SU-DHL-6 (cell line): Measurements from ENCODE around the gene ERGIC2.

Experiments used
- CTCF ChIP-seq: fragments of 200-600 bp; sonication (generic); IDR thresholded peaks from one replicate; pipeline ENCODE4 v1.5.1; 2017; ENCODE audit warnings: antibody characterized with exemption, mild to moderate bottlenecking, low read length, moderate library complexity; ENCODE audit not compliant: insufficient read depth, poor library complexity, severe bottlenecking
- EZH2phosphoT487 ChIP-seq: fragments of 200-600 bp; sonication (generic), shearing (Covaris generic); conservative IDR thresholded peaks from 2 replicates; pipeline ENCODE4 v1.6.1; 2018; ENCODE audit warnings: mild to moderate bottlenecking, antibody characterized with exemption, low read length, moderate library complexity, mixed read lengths

DNA sequence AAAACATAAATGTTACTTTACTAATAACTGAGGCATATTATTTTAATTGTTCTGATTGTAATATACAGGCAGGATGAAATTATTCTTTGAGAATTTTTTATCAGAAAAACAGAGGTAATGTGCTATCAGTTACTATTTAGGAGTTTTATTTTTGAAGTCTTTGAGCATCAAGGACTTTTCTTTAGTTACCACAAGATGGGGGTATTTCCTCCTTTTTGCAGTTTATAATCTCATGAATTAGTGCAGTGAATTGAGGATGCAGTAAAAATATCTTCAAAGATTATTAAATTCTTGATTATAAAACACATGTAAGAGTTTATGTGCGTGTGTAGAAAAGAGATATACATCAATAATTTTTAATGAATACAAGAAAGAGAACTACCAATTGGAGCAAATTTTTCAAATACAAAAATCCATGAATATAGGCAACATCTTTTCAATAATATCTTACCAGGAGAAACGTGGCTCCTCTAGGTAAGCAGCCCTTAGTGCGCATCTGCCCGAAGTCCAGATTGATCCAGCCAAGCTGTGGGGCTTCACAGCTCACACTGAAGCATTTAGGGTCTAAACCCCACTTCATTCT is 71.6 kb downstream of the ERGIC2 start:
- TF ChIP-seq CTCF, result peak; percentile 25
- no peak for TF ChIP-seq EZH2phosphoT487
